HepG2 (cell line): Measurements from ENCODE around the gene DCAF4. TPM values are rescaled to one million over a fixed set of nuclear protein-coding genes. Genes with fewer than 3 reads are reported as not detected.
A peak's percentile ranks its signal among the peaks of the same experiment; 100 is the strongest.

Experiments used
- FOXK1 ChIP-seq: sonication (generic); formaldehyde crosslinking; IDR thresholded peaks from 2 replicates; pipeline ENCODE4 v1.4.0; 2020; ENCODE audit warnings: low read depth, missing genetic modification reagents, borderline replicate concordance
- HNF4A ChIP-seq: sonication (generic); formaldehyde crosslinking; IDR thresholded peaks from 2 replicates; pipeline ENCODE4 v1.4.0; 2020; ENCODE audit warnings: missing genetic modification reagents
- IRX3 ChIP-seq: sonication (generic); formaldehyde crosslinking; IDR thresholded peaks from 2 replicates; pipeline ENCODE4 v1.8.1; 2023; ENCODE audit warnings: mild to moderate bottlenecking, low read depth, missing genetic modification reagents, borderline replicate concordance
- SP4 ChIP-seq: sonication (generic); formaldehyde crosslinking; IDR thresholded peaks from 2 replicates; pipeline ENCODE4 v1.8.1; 2023; ENCODE audit warnings: mild to moderate bottlenecking, missing genetic modification reagents
- SRF ChIP-seq: IDR thresholded peaks from 2 replicates; pipeline ENCODE4 v1.6.1; 2011; ENCODE audit warnings: mild to moderate bottlenecking, low read depth, low read length, moderate library complexity
- TOPORS ChIP-seq: sonication (generic); formaldehyde crosslinking; IDR thresholded peaks from 2 replicates; pipeline ENCODE4 v1.8.0; 2023; ENCODE audit warnings: mild to moderate bottlenecking, missing genetic modification reagents
- ZKSCAN5 ChIP-seq: sonication (generic); formaldehyde crosslinking; IDR thresholded peaks from 2 replicates; pipeline ENCODE4 v1.5.1; 2020; ENCODE audit warnings: mild to moderate bottlenecking, missing genetic modification reagents
- ZNF230 ChIP-seq: sonication (generic); formaldehyde crosslinking; IDR thresholded peaks from 2 replicates; pipeline ENCODE4 v1.4.0; 2020; ENCODE audit warnings: mild to moderate bottlenecking, missing genetic modification reagents
- ZNF34 ChIP-seq: sonication (generic); formaldehyde crosslinking; IDR thresholded peaks from 2 replicates; pipeline ENCODE4 v1.4.0; 2020; ENCODE audit warnings: mild to moderate bottlenecking, missing genetic modification reagents, borderline replicate concordance
- polyA plus RNA-seq, 8 experiments: library from polyadenylated mRNA; depleted of rRNA in 3 of 8; stranded (reverse) in 7 of 8; unstranded in 1 of 8; fragments of >200 nt; fragmentation: Illumina TruSeq in 4 of 8; extraction: Trizol in 4 of 8; gene quantifications; 2 replicates each; pipeline versions ENCODE4 v1.2.1 to v1.2.3, GENCODE V29; 2011 to 2016; ENCODE audit warnings: low read depth in 4 of 8, missing spikeins in 1 of 8, mixed read lengths in 1 of 8; ENCODE audit not compliant: insufficient read depth in 1 of 8
- total RNA-seq, 5 experiments: library from RNA; depleted of rRNA; stranded (reverse); fragments of >200 nt; fragmentation: Illumina TruSeq; extraction: Trizol; gene quantifications; 2 replicates each; pipeline ENCODE4 v1.2.3, GENCODE V29; 2016; ENCODE audit warnings: low read depth in 1 of 5
- TF ChIP-seq, protein P1 (sequence below), 2 experiments: sonication (generic) in 1 of 2; formaldehyde crosslinking in 1 of 2; IDR thresholded peaks; 2 replicates each; pipeline versions ENCODE4 v1.6.1 to v1.9.0; 2014 to 2022; ENCODE audit warnings: antibody characterized with exemption in 1 of 2, borderline replicate concordance in 1 of 2, inconsistent platforms in 1 of 2, low read depth in 1 of 2, missing genetic modification reagents in 1 of 2
- TF ChIP-seq, protein P2 (sequence below): IDR thresholded peaks from 2 replicates; pipeline ENCODE4 v1.6.1; 2016; ENCODE audit warnings: control low read depth
- TF ChIP-seq, protein P3 (sequence below): sonication (generic); formaldehyde crosslinking; IDR thresholded peaks from 2 replicates; pipeline ENCODE4 v1.8.1; 2023; ENCODE audit warnings: mild to moderate bottlenecking, inconsistent platforms, moderate library complexity, missing genetic modification reagents, borderline replicate concordance

Gene DCAF4
- total and polyA plus RNA-seq, 2 of the 13 experiments (the other 11 are each of a cell fraction or from before 2014, with no cell fraction given) = 18.8 to 21.1 TPM

DNA sequence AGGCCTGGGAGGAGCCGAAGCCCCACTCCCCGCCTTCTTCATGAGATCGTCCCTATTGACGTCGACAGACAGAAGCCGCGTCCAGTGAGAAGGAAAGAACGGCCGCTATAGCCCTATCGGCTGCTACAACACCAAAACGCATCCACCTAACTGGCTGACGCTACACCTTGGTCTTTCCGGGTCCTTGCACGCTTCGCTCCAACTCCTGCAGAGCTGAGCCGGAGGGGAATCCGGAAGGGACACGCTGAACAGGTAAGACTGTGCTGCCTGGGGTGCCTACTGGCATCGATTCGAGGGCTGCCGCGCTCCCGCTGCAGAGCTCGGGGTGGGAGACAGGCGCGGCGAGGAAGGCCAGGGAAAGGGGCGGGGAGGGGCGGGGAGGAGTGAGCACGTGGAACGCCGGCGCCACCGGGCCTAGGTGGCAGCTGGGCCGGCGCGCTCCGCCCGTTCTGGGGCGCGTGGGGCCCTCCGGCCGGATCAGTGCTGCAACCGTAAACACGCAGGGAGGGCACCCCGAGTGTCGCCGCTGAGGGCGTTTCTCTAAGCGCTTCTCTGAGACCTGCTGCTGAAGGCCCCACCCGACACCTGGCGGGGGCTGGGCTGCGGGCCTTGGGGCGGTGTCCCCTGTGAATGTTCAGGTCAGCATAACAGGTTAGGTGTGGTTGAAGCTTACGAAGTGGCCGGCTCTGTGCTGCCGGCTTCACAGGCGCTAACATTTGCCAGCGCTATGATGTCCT, at the start of gene DCAF4 (continued):
- TF ChIP-seq ZNF34 (CRISPR knock-in tag) = 0 out of 2 replicates have a peak, but pooled peaks have one; percentile 58
- TF ChIP-seq, protein P1, sequence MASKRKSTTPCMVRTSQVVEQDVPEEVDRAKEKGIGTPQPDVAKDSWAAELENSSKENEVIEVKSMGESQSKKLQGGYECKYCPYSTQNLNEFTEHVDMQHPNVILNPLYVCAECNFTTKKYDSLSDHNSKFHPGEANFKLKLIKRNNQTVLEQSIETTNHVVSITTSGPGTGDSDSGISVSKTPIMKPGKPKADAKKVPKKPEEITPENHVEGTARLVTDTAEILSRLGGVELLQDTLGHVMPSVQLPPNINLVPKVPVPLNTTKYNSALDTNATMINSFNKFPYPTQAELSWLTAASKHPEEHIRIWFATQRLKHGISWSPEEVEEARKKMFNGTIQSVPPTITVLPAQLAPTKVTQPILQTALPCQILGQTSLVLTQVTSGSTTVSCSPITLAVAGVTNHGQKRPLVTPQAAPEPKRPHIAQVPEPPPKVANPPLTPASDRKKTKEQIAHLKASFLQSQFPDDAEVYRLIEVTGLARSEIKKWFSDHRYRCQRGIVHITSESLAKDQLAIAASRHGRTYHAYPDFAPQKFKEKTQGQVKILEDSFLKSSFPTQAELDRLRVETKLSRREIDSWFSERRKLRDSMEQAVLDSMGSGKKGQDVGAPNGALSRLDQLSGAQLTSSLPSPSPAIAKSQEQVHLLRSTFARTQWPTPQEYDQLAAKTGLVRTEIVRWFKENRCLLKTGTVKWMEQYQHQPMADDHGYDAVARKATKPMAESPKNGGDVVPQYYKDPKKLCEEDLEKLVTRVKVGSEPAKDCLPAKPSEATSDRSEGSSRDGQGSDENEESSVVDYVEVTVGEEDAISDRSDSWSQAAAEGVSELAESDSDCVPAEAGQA (IDR thresholded peaks at IDR 0.05; ENCODE audit: low read depth) = no peak
- TF ChIP-seq, protein P1 (CRISPR knock-in tag; IDR thresholded peaks at IDR 0.05; ENCODE audit: borderline replicate concordance) = no peak
- peak; percentile 38; the same call in 1 of the 2 replicates for TF ChIP-seq FOXK1 (CRISPR knock-in tag)
- TF ChIP-seq, protein P2, sequence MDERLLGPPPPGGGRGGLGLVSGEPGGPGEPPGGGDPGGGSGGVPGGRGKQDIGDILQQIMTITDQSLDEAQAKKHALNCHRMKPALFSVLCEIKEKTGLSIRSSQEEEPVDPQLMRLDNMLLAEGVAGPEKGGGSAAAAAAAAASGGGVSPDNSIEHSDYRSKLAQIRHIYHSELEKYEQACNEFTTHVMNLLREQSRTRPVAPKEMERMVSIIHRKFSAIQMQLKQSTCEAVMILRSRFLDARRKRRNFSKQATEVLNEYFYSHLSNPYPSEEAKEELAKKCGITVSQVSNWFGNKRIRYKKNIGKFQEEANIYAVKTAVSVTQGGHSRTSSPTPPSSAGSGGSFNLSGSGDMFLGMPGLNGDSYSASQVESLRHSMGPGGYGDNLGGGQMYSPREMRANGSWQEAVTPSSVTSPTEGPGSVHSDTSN (CRISPR knock-in tag) = peak; percentile 94
- peak; percentile 86 for TF ChIP-seq SP4 (CRISPR knock-in tag)
- 0 out of 2 replicates have a peak, but pooled peaks have one; percentile 40 for TF ChIP-seq IRX3
- TF ChIP-seq, protein P3, sequence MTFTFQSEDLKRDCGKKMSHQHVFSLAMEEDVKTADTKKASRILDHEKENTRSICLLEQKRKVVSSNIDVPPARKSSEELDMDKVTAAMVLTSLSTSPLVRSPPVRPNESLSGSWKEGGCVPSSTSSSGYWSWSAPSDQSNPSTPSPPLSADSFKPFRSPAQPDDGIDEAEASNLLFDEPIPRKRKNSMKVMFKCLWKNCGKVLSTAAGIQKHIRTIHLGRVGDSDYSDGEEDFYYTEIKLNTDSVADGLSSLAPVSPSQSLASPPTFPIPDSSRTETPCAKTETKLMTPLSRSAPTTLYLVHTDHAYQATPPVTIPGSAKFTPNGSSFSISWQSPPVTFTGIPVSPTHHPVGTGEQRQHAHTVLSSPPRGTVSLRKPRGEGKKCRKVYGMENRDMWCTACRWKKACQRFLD (CRISPR knock-in tag) = 0 out of 2 replicates have a peak, but pooled peaks have one; percentile 31
- TF ChIP-seq TOPORS (CRISPR knock-in tag) = no peak
- TF ChIP-seq ZNF230 (CRISPR knock-in tag) = peak; percentile 87
- no peak for TF ChIP-seq SRF
- TF ChIP-seq ZKSCAN5 (CRISPR knock-in tag) = no peak
- TF ChIP-seq HNF4A = peak; percentile 19; the same call in 1 of the 2 replicates
